Eye (tissue), 1 donor: ENCODE measurements around the gene TAS2R31.

Experiments
- DNase-seq: peaks from one replicate; pipeline ENCODE4 v3.0.0-alpha.2; 2015

The TAS2R31 gene

DNA sequence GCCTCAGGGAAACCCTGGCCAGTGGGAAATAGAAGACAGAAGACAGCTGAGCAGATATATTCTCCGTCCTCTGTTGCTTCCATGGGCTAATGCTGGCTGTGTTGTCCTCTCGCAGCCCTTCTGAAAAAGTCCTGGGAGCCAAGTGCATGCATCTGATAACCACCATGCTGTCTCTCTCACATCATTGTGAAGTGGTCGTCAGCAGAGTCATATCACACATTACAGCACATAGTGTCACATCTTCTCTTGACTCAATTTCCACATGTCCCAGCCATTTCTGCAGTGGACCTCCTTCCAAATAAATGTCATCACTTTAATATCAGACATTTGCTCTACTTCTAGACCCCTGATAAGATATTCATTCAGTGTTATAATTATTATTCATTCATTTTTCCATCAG, 36.9 kb downstream of the TAS2R31 start:
- DNase-seq = no peak

DNA sequence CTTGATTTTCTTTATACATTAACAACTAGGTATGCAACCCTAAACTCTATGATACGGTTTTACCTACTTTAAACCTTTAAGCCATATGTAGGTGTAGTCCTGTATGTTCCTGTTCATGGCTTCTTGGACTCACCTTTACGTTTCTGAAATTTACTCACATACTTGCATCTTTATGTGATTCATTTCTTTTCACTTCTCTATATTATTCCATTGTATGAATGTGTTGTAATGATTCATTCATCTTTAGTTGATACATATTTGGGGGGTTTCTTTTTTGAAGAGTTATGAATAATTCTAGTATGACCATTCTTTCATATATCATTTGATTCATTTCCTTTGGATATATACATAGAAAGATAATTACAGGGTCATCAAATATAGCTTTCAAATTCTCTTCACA, 42.1 kb downstream of the TAS2R31 start:
- no peak for DNase-seq

DNA sequence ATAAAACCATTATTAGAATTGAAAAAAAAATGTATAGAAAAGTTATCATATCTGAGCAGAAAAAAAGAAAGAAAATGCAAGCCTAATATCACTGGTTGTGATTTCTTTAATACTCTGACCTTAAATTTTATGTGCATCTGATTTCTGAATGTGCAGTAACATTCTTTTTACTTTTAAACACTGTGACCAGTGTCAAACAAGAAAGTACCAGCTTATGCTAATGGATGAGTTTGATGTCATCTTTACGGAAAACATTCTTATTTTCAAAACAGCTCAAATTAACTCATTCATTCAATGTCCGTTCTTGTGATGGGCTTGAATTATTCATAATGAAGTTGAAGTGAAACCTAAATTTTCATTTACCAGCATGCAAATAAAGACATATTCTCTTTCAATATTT, 44.4 kb downstream of the TAS2R31 start, which contains the start of gene TAS2R50:
Gene TAS2R50, minus strand, starts transcription at position 101 of the 400 bp plus-strand sequence. Its CDS starts 52 bp downstream, at position 49.
- no peak for DNase-seq

DNA sequence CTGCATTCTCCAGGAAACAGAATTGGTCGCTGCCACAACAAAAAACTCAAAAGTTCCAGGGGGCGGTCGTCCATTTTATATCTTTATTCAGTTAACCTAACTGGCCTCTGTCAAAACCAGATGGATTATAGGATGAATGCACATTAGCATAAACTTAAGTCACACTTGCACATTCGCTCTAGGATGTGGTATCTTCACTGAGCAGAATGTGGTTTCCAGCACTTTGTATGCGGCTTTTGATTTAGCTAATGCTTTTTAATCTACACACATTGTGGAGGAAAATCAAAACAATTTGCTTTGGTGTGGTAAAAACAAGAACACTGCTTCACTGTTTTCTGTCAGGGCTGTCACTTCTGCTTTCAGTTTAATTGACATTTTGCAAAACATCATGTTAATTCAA, 49.0 kb downstream of the TAS2R31 start:
- no peak for DNase-seq
